ENCODE measurements around the gene LRP11. TPM values are rescaled to one million over a fixed set of nuclear protein-coding genes. Genes with fewer than 3 reads are reported as not detected.

LRP11 gene
- total RNA-seq, 1 experiment from 2014 or later: 14.8 TPM

DNA sequence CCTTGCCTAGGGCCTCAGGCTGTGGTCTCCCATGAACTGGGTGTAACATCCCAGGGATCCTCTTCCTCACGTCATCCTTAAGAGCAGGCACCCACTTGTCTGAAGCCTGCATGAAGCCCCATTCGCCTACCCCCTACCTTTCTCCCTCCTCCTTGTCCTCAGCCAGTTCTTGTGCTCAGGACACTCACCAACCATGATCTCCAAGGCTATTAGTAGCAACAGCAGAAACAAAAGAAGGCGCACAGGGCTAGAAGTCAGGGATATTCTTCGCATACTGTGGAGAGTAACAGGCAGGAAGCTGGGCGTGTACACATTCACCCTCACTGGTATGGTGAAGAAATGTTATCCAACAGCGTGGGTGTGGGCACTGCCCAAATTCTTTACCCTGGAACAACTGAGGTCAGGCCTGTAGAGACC is 26.5 kb upstream of the LRP11 start:
- Histone ChIP-seq H2BK15ac (ENCODE audit: low read depth, low read length) (no peak overlapping the region), H2BK12ac (ENCODE audit: insufficient read length, low read depth, low read length) (no peak overlapping the region), H3K27ac (ENCODE audit: insufficient read length, low read depth, low read length) (no peak overlapping the region), H3K18ac (ENCODE audit: insufficient read length, low read depth, low read length) (no peak overlapping the region), H3K4me1 (ENCODE audit: insufficient read depth, low read length) (no peaks in the 10 kb centered on the region; the same call in 1 of the 2 replicates), H3K4ac (ENCODE audit: low read depth, low read length) (no peak overlapping the region), H4K8ac (replicated peaks; ENCODE audit: insufficient read length, low read depth, low read length) (no peak overlapping the region), H3K23ac (ENCODE audit: insufficient read length, low read depth, low read length) (no peak overlapping the region), H3K23me2 (ENCODE audit: insufficient read length, low read depth, low read length, poor library complexity, severe bottlenecking) (no peaks in the 10 kb centered on the region), H3K9ac (ENCODE audit: extremely low read depth, insufficient read length, low read length) (no peak overlapping the region), H3K4me2 (ENCODE audit: insufficient read depth, insufficient read length, low read length) (no peak overlapping the region), H4K20me1 (ENCODE audit: control insufficient read depth, insufficient read depth, insufficient read length) (no peaks in the 10 kb centered on the region), H3K27me3 (ENCODE audit: insufficient read depth, low read length) (no peaks in the 10 kb centered on the region), H4K5ac (ENCODE audit: insufficient read length, low read depth, low read length) (no peak overlapping the region), H2AFZ (ENCODE audit: low read length) (no peak overlapping the region), H3T11ph (ENCODE audit: low read length) (no peak overlapping the region), H2AK5ac (ENCODE audit: insufficient read length, low read length) (no peak overlapping the region), H4K91ac (ENCODE audit: insufficient read length, low read depth, low read length) (no peak overlapping the region), H3K9me3 (ENCODE audit: control insufficient read depth, low read depth, low read length) (no peaks in the 10 kb centered on the region), H3K14ac (ENCODE audit: insufficient read depth, low read length) (no peak overlapping the region), H2BK120ac (ENCODE audit: low read depth, low read length, poor library complexity, severe bottlenecking) (no peak overlapping the region), H3K79me2 (ENCODE audit: insufficient read depth, low read length) (no peaks in the 10 kb centered on the region), H3K56ac (ENCODE audit: insufficient read length, low read depth, low read length) (no peak overlapping the region), H2BK5ac (ENCODE audit: insufficient read length, low read length) (no peak overlapping the region), H2BK20ac (ENCODE audit: low read depth, low read length, poor library complexity, severe bottlenecking) (no peak overlapping the region), H3K79me1 (ENCODE audit: insufficient read depth, low read depth, low read length, poor library complexity, severe bottlenecking) (no peaks in the 10 kb centered on the region)
- Mint-ChIP-seq H3K27me3 (ENCODE audit: low read depth) (peaks cover 57% of the 10 kb centered on the region), H3K9me3 (no peaks in the 10 kb centered on the region), H3K4me3 (no peak overlapping the region), H3K27ac (no peak overlapping the region), H3K36me3 (ENCODE audit: insufficient read depth in 1 of 3, low read depth in 3 of 3) (no peaks in the 10 kb centered on the region), H3K4me1 (peaks cover 0 to 6% of the 10 kb centered on the region in 2 experiments; a peak in 3 of 4 replicates)
- TF ChIP-seq, protein P1, sequence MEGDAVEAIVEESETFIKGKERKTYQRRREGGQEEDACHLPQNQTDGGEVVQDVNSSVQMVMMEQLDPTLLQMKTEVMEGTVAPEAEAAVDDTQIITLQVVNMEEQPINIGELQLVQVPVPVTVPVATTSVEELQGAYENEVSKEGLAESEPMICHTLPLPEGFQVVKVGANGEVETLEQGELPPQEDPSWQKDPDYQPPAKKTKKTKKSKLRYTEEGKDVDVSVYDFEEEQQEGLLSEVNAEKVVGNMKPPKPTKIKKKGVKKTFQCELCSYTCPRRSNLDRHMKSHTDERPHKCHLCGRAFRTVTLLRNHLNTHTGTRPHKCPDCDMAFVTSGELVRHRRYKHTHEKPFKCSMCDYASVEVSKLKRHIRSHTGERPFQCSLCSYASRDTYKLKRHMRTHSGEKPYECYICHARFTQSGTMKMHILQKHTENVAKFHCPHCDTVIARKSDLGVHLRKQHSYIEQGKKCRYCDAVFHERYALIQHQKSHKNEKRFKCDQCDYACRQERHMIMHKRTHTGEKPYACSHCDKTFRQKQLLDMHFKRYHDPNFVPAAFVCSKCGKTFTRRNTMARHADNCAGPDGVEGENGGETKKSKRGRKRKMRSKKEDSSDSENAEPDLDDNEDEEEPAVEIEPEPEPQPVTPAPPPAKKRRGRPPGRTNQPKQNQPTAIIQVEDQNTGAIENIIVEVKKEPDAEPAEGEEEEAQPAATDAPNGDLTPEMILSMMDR (conservative IDR thresholded peaks at IDR 0.05): no peak
- DNase-seq: no peak
- WGBS (ENCODE audit: extremely low coverage, insufficient read length, low lambda C conversion rate): no CpG with 5 or more reads among the region's 6 CpGs

All from H9 (cell line).